HG03469 (cell line): ENCODE results near the gene AVPI1.
A peak's percentile ranks its signal among the peaks of the same experiment; 100 is the strongest.
"Not testable (repeated sequence)": the region's sequence is repeated elsewhere in the genome, so short reads cannot be mapped to it uniquely, and the experiment has no call there.

ENCODE experiments used
- ATAC-seq: cut with Tn5 transposase; IDR thresholded peaks from one replicate; pipeline ENCODE4 v1.9.1; 2021; ENCODE audit warnings: mild to moderate bottlenecking, moderate library complexity, moderate number of reproducible peaks; ENCODE audit not compliant: unreplicated experiment

Gene AVPI1

DNA sequence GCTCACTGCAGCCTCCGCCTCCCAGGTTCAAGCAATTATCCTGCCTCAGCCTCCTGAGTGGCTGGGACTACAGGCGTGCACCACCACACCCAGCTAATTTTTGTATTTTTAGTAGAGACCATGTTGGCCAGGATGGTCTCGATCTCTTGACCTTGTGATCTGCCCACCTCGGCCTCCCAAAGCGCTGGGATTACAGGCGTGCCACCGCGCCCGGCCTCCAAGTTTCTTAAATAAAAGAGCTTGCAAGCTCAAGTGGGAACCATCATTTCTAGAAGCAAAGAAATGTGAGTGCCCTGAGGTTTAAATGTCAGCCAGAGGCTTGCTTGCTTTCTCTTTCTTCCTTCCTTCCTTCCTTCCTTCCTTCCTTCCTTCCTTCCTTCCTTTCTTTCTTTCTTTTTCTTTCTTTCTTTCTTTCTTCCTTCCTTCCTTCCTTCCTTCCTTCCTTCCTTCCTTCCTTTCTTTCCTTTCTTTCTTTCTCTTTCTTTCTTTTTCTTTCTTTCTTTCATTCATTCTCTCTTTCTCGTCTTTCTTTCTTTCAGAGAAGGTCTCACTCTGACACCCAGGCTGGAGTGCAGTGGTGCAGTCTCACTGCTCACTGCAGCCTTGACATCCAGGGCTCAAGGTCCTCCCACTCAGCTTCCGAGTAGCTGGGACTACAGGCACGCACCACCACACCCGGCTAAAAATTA, 44.4 kb downstream of the AVPI1 start:
- ATAC-seq: not testable (repeated sequence)

DNA sequence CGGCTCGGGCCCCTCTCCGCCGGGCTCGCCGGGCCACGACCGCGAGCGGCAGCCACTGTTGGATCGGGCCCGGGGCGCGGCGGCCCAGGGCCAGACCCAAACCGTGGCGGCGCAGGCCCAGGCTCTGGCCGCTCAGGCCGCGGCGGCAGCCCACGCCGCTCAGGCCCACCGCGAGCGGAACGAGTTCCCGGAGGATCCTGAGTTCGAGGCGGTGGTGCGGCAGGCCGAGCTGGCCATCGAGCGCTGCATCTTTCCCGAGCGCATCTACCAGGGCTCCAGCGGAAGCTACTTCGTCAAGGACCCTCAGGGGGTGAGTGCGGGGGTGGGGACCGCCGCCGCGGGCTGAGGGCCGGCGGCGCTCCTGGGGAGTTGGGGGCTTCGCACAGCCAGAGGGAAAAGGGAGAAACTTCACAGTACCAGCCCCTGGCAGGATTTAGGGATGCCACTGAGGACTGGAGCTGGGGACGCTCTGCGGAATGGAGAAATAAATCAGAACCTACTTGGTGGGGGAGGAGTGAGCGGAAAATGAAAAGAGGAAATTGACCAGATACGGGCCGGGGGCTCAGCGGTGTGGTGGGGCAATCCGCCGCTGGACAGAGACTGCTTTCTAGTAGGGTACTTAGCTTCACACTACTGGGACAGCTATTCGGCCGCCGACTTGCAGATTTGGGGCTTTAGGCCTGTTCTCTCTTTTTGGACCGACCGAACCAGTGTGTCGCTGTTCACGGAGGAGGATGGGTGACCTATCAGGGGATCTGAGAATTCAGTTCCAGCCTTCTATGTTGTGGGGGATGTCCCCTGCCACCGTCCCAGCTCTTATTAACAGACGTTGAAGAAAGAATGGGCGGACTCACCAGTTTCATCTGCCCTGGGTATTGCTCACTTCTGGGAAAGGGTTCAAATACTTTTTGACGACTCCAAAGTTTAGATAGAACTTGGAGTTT, 45.9 kb downstream of the AVPI1 start:
- peak; percentile 1 for ATAC-seq

GRCh38 chr10:97640174-97640867, 46.7 kb downstream of the AVPI1 start, which contains the start of gene PI4K2A:
PI4K2A (plus strand) TSS chr10:97640671; CDS start chr10:97640743, 72 bp downstream.
- peak; percentile 92 for ATAC-seq

DNA sequence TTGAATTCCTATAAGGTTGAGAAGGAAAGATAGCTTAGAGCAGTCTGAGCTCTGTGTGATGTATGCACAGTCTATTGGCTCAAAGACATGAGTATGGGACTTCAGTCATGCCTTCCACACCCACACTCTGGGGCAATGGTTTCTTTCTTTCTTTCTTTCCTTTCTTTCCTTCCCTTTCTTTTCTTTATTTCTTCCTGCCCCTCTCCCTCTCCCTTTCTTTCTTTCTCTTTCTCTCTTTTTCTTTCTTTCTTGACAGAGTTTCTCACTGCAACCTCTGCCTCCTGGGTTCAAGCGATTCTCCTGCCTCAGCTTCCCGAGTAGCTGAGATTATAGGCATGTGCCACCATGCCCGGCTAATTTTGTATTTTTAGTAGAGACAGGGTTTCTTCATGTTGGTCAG, 48.0 kb downstream of the AVPI1 start:
- not testable (repeated sequence) for ATAC-seq

- ATAC-seq: no peak
These were observed 51.5 kb downstream of the AVPI1 start for GRCh38 chr10:97635577-97635976.

DNA sequence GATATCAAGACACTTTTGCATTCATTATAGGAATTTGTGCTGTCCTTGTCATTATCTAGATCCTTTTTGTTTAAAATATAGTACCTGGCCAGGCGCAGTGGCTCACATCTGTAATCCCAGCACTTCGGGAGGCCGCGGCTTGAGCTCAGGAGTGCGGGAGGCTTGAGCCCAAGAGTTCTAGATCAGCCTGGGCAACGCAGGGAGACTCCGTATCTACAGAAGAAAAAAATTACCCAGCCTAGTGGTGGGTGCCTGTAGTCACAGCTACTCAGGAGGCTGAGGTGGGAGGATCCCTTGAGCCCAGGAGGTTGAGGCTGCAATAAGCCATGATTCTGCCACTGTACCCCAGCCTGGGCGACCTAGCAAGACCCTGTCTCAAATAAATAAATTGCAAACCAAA, 53.1 kb downstream of the AVPI1 start:
- no peak for ATAC-seq

DNA sequence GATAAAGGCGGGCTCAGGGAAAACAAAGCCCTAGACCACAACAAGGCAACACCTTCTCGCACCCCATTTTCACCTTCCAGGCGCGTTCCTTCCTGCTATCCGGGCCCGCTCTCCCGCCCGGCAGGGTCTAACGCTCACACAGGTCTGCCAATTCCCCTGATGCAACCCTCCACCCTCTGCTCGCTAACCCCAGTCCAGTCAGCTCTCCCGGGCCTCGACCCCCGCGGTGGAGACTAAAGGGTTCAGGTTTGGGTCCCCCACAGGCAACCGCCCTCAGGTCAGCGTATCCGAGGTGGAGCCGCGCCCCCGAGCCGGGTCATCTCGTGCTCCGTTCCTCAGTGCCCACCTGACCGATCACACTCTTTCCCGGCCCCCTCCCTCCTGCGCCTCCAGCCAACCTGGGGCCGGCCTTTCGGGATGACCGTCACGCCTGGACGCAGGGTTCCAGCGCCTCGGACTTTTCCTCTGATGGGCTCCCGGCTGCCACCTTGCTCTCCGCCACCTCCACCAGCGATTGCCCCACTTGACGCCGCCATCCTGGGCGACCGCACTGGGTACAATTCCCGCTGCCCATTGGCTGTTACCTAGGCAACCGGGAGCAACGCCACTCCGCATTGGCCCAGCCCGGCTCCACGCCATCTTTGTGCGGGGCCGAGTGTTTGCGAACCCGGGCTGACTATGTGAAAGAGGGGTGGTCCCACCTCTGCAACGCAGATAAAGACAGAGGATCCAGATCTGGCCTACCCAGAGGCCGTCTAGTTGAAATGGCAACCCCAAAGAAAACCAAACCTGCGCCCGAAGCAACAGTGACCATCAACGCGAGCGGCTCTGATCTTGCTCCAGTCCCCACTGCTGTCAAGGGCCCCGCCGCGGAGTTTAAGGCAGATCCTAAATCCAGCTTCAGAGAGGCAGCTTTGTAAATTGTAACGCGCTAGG, 53.8 kb downstream of the AVPI1 start, which contains the start of gene MORN4:
Gene MORN4 (minus strand): TSS at position 552 of the 936 bp plus-strand sequence. CDS start 13,847 bp downstream, outside the sequence.
- peak; percentile 75 for ATAC-seq

DNA sequence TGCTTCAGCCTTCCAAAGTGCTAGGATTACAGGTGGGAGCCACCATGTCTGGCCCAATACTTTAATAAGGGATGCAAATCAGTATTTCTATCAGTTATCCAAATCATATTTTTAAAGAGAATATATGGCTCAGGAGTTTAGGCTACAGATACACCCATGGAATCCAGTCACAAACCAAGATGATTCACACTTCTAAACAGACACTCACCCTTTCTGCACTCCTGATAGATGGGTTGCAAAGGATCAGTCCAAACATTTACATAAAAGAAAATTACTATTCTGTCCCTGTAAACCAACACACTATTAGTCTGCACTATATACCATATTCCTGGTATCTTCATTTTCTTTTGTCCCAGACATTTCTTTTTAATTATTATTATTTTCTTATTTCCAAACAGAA, 55.9 kb downstream of the AVPI1 start:
- no peak for ATAC-seq

DNA sequence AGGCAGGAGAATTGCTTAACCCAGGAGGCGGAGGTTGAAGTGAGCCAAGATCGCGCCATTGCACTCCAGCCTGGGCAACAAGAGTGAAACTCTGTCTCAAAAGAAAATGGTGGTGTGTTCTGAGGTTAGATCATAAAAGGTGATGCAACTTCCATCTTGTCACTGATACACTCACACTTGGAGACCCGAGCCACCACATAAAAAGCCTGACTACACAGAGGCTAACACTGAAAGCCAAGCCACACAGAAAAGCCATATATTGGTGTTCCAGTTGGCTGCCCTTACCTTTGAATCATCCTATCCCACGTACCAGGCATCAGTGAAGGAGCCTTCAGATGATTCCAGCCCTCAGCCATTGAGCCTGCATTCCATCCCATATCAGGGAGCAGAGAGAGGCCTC, 57.8 kb downstream of the AVPI1 start:
- ATAC-seq: no peak

DNA sequence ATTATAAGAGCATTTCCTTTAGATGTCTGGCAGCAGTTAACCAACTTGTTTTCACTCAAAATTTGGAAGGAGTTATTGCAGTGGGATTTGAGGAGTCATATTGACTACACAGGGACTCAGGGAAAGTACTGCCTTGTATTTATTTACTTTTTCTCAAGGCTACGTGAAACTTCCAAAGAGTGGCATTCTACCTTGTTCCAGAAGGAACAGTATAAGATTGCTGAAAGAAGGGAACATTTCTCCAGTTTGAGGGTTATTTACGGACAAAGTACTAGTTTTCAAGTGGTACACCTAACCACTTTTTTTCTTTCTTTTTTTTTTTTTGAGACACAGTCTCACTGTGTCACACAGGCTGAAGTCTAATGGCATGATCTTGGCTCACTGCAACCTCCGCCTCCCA, 58.8 kb downstream of the AVPI1 start:
- no peak for ATAC-seq

DNA sequence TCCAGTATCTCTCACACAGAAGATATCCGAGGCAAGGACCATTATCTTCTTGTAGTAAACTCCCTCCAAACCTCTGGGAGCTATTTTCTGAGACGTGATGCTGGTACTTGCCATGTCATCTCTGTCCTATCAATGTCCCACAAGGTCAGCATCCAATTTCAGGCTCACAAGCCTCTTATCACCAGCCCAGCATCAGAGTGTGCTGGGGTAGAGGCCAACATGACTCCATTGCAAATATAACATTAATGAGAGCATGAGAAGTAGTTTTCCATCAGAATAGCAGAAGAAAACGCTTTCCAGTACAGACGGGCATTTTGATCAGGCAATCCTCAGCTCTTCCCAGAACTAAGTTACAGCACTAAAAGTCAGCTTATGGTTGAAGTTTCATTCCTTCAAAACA, 59.3 kb downstream of the AVPI1 start:
- no peak for ATAC-seq
